Measurements from ENCODE around the gene LYL1.

Gene LYL1

DNA sequence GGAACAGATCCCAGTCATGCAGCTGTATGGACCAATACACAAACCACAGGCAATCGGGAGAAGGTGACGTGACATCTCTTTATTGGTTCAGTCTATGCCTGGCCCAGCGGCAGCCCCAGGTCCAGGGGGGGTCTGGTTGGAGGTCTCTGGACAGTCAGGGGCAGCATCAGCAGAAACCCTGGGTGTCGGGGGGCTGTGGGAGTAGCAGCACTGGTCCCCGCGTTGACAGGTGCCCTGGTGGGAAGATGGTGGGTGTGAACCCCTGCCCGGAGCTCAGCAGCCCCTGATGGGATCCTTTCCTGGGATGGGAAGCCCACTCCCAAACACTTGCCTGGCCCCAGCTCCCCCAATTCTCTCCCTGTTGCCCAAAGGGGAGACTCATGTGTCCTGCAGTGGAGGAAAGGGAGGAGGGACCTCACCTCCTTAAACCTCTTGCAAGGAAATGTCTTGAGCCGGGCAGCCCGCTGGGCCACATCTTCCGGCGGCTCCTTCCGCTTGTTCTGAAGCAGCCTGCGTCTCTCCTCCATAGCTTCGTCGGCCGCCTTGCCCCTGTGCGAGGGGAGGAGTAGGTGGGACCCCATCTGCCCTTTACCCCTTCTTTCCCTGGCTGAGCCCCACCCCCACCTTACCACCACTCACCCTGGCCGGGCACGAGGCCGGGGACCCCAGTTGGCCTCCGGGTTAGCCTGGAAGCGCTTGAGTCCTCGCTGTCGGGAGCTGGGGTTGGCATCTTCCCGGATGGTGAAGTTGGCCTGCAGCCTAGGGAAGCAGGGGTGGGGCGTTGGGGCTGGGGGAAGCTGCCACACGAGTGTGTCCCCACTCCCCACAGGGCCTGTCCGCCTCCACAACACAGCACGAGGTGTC lies 2.4 kb upstream of the LYL1 start:
- no peak for DNase-seq (ENCODE audit: low read depth)

DNA sequence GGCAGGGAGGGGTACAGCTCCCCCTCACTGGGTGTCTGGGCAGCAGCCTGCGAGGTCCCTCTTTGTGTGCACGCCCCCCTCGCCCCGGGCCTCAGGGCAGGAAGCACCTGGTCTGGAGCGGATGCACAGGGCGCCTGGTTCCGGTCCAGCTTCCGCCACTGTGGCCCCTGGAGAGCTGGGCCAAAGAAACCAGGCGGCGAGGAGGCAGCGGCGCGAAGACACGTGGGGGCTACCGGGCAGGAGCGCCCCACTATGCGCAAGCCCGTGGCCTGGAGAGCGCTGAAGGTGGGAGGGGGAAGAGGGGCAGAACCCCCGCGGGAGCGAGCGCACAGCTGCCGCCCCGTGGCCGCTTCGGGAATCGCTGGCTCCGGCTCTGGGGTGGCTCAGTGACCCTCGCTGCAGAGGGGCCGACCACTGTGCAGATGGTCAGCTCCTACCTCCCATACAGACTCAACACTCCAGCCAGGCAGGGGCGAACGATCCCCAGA lies 1.7 kb upstream of the LYL1 start:
- DNase-seq (ENCODE audit: low read depth) = no peak

DNA sequence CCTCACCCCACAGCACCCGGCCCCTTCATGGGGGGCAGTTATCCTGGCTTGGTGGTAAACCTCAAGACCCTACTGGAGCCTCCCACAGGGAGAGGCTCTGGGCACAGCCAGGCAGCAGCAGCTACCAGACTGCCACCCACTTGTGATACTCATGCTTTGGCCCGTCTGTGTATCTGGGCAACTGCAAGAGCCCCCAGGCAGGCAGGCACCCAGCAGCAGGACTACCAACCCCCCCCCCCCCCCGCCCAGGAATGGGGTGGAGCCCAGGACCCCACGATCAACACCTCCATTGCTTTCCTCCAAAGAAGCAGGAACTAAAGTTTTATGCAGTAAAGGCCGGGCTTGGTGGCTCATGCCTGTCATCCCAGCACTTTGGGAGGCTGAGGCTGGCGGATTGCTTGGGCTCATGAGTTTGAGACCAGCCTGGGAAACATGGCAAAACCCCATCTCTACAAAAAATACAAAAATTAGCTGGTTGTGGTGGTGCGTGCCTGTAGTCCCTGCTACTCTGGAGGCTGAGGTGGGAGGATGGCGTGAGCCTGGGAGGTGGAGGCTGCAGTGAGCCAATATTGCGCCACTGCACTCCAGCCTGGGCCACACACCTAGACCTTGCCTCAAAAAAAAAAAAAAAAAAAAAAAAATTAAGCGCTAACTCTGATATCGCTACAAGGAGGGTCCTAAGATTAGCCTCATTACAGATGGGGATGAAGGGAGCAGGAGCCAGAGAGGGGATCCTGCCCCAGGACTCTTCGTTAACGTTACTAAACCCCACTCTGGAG lies 1.1 kb upstream of the LYL1 start:
- DNase-seq (ENCODE audit: low read depth) = no peak

- no peak for DNase-seq (ENCODE audit: low read depth)
These were observed 317 bp downstream of the LYL1 start for GRCh38 chr19:13102416-13102665.

DNA sequence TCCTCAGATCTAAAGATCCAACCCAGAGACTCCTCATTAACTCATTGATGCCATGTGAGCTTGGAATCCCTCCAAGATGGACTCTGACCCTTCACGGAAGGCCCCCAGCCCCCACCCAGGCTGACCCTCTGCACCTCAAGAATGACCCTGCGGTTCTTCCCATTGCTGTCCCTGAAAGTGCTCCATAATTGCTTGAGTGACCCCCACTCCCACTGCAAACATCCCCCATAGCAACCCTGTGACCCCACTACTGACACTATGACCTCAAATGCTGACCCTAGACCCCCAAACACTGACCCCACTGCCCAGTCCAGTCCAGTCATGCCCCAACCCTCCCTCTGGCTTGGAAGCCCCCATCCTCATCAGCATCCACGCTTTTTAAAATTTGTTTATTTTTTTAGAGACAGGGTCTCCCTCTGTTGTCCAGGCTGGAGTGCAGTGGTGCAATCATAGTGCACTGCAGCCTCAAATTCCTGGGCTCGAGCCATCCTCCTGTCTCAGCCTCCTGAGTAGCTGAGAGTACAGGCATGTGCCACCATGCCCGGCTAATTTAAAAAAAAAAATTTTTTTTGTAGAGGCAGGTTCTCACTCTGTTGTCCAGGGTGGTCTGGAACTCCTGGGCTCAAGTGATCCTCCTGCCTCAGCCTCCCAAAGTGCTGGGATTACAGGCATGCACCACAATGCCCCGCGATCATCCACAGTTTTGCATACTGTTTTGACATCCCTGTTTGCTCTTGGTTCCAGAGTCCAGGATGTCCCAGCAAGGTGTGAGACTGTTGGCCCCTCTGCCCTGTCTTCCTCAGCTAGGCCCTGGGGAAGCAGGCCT lies 855 bp downstream of the LYL1 start:
- DNase-seq (ENCODE audit: low read depth) = no peak

- no peak for DNase-seq (ENCODE audit: low read depth)
These were observed 1.6 kb downstream of the LYL1 start for GRCh38 chr19:13100841-13101589.

DNA sequence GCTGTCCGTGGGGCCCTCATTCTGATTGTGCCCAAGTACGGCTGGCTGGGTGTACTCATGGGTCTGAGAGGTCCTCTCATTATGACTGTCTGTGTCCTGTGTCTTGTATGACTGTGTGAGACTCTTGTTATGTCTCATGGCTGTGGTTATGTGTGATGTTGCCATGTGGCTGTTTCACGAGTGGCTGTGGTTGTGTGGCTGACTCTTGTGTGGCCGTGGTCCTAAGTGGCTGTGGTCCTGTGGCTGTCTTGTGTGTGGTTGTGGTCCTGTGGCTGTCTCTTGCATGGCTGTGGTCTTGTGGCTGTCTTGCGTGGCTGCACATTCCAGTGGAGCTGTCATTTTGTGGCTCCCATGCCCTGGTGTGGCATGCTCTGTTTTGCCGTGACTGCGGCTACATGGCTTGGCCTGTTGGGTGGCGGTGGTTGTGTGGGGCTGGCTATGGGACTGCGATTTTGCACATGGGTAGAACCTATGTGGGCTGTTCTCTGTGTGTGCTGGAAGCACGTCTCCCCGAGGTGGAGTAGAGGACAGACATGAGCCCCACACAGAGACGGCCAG lies 2.5 kb downstream of the LYL1 start:
- no peak for DNase-seq (ENCODE audit: low read depth)

- DNase-seq (ENCODE audit: low read depth) = no peak
These were observed 3.3 kb downstream of the LYL1 start for GRCh38 chr19:13099073-13099999.

GRCh38 chr19:13098277-13099072 lies 4.2 kb downstream of the LYL1 start:
- no peak for DNase-seq (ENCODE audit: low read depth)

GRCh38 chr19:13097463-13098258 lies 5.0 kb downstream of the LYL1 start:
- no peak for DNase-seq (ENCODE audit: low read depth)

GRCh38 chr19:13097033-13097462 lies 5.6 kb downstream of the LYL1 start:
- DNase-seq (ENCODE audit: low read depth) = no peak

DNA sequence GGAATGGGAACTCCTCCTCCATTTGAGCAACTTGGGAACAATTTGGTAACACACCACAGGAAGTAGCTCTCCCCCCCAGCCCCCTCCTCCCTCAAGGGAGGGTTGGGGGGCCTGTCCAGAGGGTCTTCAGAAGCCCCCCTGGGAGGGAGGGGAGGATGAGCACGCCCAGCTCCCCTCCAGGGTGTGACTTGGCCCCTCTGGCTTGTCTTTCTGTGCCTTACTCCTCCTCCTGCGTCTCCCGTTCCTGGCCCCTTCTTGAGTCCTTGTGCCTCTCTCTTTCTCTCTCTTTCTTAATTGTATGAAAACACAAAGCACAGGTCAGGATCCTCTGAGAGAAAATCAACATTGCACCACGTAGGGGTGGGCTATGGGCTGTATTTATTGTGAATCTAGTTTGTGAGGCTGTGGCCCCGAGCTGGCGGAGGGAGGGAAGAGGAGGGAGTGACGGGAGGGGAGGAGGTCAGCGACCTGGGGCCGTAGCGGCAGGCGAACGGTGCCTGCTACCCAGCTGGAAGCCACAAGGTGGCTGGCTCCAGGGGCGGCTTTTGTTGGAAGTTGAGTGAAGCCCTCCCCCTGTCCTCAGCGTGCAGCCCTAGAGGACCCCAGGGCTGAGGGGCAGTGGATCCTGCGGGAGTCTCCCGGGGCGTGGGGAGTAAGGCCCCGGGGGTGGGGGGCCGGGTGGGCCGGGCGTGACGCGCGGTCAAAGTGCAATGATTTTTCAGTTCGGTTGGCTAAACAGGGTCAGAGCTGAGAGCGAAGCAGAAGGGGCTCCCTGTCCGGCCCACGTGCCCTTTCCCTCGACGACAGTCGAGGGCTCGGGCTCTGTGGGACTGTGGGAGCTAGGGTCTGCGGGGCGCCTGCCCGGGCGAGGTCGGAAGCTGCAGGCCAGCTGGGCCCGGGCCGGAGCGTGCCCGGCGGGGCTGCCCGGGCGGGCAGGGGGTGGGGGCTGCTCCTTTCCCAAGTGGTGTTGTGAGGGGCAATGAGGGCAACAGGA lies 6.4 kb downstream of the LYL1 start:
- DNase-seq (ENCODE audit: low read depth) = no peak

GRCh38 chr19:13095393-13095784 lies 7.3 kb downstream of the LYL1 start:
- no peak for DNase-seq (ENCODE audit: low read depth)

- DNase-seq (ENCODE audit: low read depth) = no peak
These were observed 7.8 kb downstream of the LYL1 start for GRCh38 chr19:13094771-13095392.

DNA sequence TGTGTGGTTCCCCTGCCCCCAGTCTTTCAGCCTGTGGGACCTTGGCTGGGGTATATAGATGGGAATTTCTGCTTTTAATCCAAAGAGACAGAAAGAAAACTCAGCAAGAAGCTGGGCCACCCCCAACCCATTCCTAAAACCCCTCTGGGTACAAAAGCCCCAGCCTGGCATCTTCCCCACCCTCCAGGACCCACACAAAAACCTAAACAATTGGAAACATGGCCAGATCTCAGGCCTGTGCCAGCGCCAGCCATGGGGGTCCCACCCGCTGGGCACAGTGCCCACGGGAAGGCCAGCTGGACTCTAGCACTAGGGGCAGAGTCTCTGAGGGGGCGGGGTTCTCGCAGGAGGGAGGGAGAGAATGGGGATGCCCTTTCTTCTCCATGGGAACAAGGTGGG lies 8.6 kb downstream of the LYL1 start:
- no peak for DNase-seq (ENCODE audit: low read depth)

DNA sequence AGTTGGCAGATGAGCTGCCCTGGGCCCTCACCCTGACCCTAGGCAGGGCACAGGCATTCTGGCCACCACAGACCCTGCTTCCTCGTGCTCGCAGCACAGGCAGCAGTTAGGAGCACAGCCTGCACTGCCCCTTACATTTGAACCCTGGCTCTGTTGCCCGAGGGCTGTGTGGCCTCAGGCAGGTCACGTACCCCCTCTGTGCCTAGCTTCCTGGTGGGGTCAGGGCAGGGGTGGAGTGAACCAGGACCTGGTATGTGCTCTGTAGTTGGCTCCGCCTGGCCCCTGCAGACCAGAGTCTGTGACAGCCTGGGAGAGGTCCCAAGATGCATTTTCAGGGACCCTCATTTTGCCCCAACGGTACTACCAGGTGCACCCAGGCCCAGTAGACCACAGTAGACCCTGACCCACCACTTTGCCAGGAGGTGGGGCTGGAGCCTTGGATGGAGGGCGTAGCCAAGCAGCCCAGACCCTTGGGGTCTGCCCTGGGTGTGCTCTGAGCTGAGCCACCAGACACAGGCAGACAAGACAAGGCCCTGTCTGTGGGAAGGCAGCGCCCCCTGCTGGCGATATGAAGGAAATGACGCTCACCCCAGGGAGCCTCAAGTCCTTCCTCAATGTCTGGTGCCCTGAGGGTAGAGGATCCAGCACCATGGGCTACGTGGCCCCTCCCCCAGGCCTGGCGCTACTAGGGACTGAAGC lies 9.1 kb downstream of the LYL1 start:
- peak; percentile 68 for DNase-seq (ENCODE audit: low read depth)
